ENCODE data around the gene MCRIP1. TPM values are rescaled to one million over a fixed set of nuclear protein-coding genes. Genes with fewer than 3 reads are reported as not detected.
A peak's percentile ranks its signal among the peaks of the same experiment; 100 is the strongest.

Gene MCRIP1
- total and polyA plus RNA-seq, 9 of the 15 experiments (the other 6 are each of a cell fraction or from before 2014, with no cell fraction given) = 0.39 to 35.8 (median 9.7) TPM

DNA sequence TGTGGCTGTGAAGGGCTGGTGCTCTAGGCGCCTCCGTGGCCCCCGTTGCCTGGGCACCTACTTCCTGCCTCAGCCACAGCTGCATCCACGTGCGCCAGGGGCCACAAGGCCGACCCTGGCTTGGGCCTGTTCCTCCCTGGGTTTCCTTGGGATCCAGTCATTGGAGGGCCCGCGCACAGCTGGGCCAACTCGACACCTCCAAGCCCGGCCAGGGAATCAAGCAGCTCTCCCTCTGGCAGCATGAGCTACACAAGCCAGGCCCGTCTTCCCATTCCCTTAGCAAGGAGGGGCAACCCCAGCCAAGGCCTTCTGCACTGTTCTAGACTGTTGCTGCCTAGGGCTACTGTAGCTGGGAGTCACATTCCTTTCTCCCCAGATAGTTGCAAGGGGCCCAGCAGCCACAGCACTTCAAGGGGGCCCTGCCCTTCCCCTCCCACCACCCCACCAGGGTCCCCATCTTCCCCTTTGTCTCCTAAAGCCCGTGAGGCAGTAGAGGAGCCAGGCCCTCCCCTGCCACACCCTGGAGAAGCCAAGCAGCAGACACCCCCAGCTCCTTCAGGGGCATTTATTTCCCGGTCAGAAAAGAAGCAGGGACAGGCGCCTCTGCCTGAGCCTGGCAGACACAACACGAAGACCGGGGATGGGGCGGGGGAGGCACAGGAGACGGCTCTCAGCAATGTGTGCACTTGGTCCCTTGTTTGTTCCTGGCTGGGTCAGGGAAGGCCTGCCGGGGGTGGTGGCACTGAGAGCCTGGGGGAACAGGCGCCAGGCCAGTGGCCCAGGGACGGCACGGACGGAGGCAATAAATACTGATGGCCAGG is 34.3 kb upstream of the MCRIP1 start (continued):
- TF ChIP-seq, protein P1, sequence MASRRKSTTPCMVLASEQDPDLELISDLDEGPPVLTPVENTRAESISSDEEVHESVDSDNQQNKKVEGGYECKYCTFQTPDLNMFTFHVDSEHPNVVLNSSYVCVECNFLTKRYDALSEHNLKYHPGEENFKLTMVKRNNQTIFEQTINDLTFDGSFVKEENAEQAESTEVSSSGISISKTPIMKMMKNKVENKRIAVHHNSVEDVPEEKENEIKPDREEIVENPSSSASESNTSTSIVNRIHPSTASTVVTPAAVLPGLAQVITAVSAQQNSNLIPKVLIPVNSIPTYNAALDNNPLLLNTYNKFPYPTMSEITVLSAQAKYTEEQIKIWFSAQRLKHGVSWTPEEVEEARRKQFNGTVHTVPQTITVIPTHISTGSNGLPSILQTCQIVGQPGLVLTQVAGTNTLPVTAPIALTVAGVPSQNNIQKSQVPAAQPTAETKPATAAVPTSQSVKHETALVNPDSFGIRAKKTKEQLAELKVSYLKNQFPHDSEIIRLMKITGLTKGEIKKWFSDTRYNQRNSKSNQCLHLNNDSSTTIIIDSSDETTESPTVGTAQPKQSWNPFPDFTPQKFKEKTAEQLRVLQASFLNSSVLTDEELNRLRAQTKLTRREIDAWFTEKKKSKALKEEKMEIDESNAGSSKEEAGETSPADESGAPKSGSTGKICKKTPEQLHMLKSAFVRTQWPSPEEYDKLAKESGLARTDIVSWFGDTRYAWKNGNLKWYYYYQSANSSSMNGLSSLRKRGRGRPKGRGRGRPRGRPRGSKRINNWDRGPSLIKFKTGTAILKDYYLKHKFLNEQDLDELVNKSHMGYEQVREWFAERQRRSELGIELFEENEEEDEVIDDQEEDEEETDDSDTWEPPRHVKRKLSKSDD (conservative IDR thresholded peaks at IDR 0.05; ENCODE audit: low read length) = no peak
- TF ChIP-seq ZNF253 (CRISPR knock-in tag; conservative IDR thresholded peaks at IDR 0.05) (no peak), MED1 (CRISPR knock-in tag; IDR thresholded peaks at IDR 0.05; ENCODE audit: borderline replicate concordance) (no peak), COPS2 (conservative IDR thresholded peaks at IDR 0.05) (no peak), ILF3 (IDR thresholded peaks at IDR 0.05; ENCODE audit: borderline replicate concordance) (peak; percentile 49), MYBL2 (IDR thresholded peaks at IDR 0.05; ENCODE audit: low read depth) (no peak), MYBL2 (CRISPR knock-in tag; IDR thresholded peaks at IDR 0.05; ENCODE audit: borderline replicate concordance) (no peak), ZSCAN32 (CRISPR knock-in tag; IDR thresholded peaks at IDR 0.05) (no peak; the same call in 1 of the 2 replicates), SP2 (IDR thresholded peaks at IDR 0.05; ENCODE audit: extremely low read depth, low read depth, low read length, poor library complexity, severe bottlenecking) (no peak), SMARCA4 (IDR thresholded peaks at IDR 0.05) (no peak), ZSCAN29 (IDR thresholded peaks at IDR 0.05) (no peak), ERF (CRISPR knock-in tag; IDR thresholded peaks at IDR 0.05) (peak; percentile 96), ZNF316 (IDR thresholded peaks at IDR 0.05) (no peak)
- TF ChIP-seq, protein P2, sequence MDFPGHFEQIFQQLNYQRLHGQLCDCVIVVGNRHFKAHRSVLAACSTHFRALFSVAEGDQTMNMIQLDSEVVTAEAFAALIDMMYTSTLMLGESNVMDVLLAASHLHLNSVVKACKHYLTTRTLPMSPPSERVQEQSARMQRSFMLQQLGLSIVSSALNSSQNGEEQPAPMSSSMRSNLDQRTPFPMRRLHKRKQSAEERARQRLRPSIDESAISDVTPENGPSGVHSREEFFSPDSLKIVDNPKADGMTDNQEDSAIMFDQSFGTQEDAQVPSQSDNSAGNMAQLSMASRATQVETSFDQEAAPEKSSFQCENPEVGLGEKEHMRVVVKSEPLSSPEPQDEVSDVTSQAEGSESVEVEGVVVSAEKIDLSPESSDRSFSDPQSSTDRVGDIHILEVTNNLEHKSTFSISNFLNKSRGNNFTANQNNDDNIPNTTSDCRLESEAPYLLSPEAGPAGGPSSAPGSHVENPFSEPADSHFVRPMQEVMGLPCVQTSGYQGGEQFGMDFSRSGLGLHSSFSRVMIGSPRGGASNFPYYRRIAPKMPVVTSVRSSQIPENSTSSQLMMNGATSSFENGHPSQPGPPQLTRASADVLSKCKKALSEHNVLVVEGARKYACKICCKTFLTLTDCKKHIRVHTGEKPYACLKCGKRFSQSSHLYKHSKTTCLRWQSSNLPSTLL (IDR thresholded peaks at IDR 0.05) = no peak
- TF ChIP-seq, protein P3, sequence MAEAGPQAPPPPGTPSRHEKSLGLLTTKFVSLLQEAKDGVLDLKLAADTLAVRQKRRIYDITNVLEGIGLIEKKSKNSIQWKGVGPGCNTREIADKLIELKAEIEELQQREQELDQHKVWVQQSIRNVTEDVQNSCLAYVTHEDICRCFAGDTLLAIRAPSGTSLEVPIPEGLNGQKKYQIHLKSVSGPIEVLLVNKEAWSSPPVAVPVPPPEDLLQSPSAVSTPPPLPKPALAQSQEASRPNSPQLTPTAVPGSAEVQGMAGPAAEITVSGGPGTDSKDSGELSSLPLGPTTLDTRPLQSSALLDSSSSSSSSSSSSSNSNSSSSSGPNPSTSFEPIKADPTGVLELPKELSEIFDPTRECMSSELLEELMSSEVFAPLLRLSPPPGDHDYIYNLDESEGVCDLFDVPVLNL (CRISPR knock-in tag; IDR thresholded peaks at IDR 0.05; ENCODE audit: low read depth) = no peak
- TF ChIP-seq, protein P4, sequence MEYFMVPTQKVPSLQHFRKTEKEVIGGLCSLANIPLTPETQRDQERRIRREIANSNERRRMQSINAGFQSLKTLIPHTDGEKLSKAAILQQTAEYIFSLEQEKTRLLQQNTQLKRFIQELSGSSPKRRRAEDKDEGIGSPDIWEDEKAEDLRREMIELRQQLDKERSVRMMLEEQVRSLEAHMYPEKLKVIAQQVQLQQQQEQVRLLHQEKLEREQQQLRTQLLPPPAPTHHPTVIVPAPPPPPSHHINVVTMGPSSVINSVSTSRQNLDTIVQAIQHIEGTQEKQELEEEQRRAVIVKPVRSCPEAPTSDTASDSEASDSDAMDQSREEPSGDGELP (CRISPR knock-in tag; IDR thresholded peaks at IDR 0.05; ENCODE audit: borderline replicate concordance) = peak; percentile 60

Data from K562 (cell line).